Type B pancreatic cell (in vitro differentiated cells): ENCODE results near the gene NAV2. TPM values are rescaled to one million over a fixed set of nuclear protein-coding genes. Genes with fewer than 3 reads are reported as not detected.

ENCODE experiments used
- DNase-seq: peaks from one replicate; pipeline ENCODE4 v3.0.0; 2021; ENCODE audit warnings: mixed read lengths; ENCODE audit not compliant: unreplicated experiment; ENCODE audit errors: extremely low spot score
- H3K27ac Mint-ChIP-seq: 2 replicates; pipeline ENCODE4 v1.8.0; 2021; ENCODE audit warnings: mild to moderate bottlenecking, mixed read lengths
- H3K27me3 Mint-ChIP-seq: 2 replicates; pipeline ENCODE4 v1.8.0; 2021; ENCODE audit warnings: mixed read lengths
- H3K36me3 Mint-ChIP-seq: 2 replicates; pipeline ENCODE4 v1.8.0; 2021; ENCODE audit warnings: mixed read lengths
- H3K4me1 Mint-ChIP-seq: one replicate; pipeline ENCODE4 v1.8.0; 2021; ENCODE audit warnings: mixed read lengths; ENCODE audit not compliant: unreplicated experiment
- H3K4me3 Mint-ChIP-seq: 2 replicates; pipeline ENCODE4 v1.8.0; 2021; ENCODE audit warnings: mild to moderate bottlenecking, mixed read lengths
- H3K9me3 Mint-ChIP-seq: 2 replicates; pipeline ENCODE4 v1.8.0; 2021; ENCODE audit warnings: mixed read lengths
- CTCF ChIP-seq: fragments of 200-600 bp; sonication (generic); conservative IDR thresholded peaks from 2 replicates; pipeline ENCODE4 v1.5.0; 2021; ENCODE audit warnings: antibody characterized with exemption, mild to moderate bottlenecking
- total RNA-seq: library from RNA; stranded (reverse); gene quantifications from 2 replicates; pipeline ENCODE4 v1.2.1, GENCODE V29; 2021; ENCODE audit warnings: low replicate concordance

Gene NAV2
- total RNA-seq, 1 donor from 2014 or later = 54.2 TPM

DNA sequence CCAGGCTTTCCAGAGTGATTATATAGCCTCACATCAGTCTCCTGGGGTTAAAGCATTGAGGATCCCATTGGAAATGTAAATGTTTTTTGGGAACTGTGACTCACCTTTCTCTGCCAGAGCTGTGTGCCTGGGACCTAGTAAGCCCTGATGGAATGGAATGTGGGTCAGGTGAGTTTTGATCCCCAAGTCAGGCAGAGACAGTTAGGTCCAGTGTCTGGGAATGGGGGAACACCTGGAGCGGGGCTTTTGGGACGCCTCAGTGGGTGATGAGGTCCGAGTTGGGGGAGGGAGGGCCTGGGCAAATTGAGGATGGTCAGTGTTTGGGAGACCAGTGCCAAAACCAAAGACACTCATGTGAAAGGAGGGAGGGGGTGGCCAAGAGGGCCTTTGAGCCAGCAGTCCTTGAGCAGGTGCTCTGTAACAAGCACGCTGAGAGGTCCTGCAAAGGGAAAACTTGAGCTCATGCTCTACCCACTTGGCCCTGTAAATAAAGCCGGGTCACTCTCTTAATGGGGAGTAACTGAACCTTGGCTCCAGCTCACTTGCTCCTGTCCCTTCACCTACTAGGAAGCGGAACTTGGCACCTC lies 104.7 kb downstream of the NAV2 start:
- no peak for DNase-seq
- Mint-ChIP-seq H3K36me3 (peaks cover 4% of the 10 kb centered on the region), H3K27me3 (no peaks in the 10 kb centered on the region), H3K4me3 (no peak overlapping the region), H3K9me3 (no peaks in the 10 kb centered on the region), H3K4me1 (peaks cover 49% of the 10 kb centered on the region), H3K27ac (no peak overlapping the region)
- no peak for TF ChIP-seq CTCF

DNA sequence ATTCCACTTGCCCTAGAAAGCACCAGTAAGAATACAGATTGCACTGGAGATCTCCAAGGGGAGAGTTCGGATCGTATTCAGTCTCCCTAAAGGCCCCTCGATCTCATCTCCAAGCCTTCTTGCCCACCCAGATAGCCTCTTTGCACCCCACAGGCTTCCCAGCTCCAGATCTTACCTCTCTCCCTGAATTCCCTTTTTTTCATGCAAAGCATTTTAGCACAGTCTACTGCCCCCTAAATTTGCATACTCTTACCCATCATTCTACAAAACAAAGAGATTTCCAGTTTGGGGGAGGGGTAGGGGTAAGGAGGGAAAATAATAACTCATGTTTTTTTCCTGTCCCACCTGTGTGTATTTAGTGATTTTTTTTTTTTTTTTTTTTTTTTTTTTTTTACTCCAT lies 105.2 kb downstream of the NAV2 start:
- Mint-ChIP-seq H3K9me3 (no peaks in the 10 kb centered on the region), H3K36me3 (peaks cover 4% of the 10 kb centered on the region), H3K4me3 (no peak overlapping the region), H3K4me1 (peaks cover 49% of the 10 kb centered on the region), H3K27me3 (no peaks in the 10 kb centered on the region), H3K27ac (no peak overlapping the region)
- no peak for TF ChIP-seq CTCF
- no peak for DNase-seq

DNA sequence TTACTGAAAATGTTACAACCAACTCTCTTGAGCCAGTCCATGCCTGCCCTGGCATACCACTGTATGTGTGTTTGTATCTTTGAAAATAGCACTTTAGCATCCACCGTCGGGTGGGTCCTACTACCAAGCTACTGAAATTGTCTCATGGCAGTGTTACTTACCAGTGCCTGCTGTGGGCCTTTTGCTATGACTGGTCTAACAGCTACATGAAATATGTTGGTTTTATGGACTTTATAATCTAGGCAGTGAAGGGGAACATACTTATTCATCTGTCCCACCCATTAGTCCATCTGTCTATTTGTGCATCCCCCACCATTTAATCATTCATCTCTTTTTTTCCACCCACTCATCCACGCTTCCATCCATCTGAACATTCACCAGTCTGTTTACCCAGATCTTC lies 106.0 kb downstream of the NAV2 start:
- no peaks in the 10 kb centered on the region for H3K9me3 Mint-ChIP-seq
- peaks cover 4% of the 10 kb centered on the region for H3K36me3 Mint-ChIP-seq
- no peak for DNase-seq
- no peaks in the 10 kb centered on the region for H3K27me3 Mint-ChIP-seq
- no peak for TF ChIP-seq CTCF
- H3K4me3 Mint-ChIP-seq = no peak overlapping the region
- peaks cover 44% of the 10 kb centered on the region for H3K4me1 Mint-ChIP-seq
- no peak overlapping the region for H3K27ac Mint-ChIP-seq

DNA sequence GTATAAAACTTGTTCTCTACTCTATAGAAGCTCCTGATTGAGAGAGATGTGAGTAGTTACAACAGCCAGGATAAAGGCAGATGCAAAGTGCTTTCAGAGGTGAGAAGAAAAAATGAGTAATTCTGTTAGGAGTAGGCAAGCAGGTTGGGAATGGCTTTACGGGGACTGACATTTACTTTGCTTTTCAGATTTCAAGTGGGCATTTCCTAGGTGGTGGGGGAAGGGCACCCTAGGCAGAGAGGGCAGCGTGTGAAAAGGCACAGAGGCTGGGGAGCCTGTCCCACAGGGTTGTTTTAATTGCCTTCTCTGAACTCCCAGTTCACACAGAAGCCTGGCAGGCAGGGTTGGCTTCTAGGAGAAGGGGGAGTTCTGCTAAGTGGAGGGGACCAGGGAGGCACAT lies 106.5 kb downstream of the NAV2 start:
- Mint-ChIP-seq H3K4me3 (no peak overlapping the region), H3K36me3 (peaks cover 4% of the 10 kb centered on the region), H3K27ac (peak overlapping the region; percentile 1), H3K4me1 (peaks cover 38% of the 10 kb centered on the region), H3K27me3 (no peaks in the 10 kb centered on the region), H3K9me3 (no peaks in the 10 kb centered on the region)
- no peak for TF ChIP-seq CTCF
- DNase-seq = no peak

DNA sequence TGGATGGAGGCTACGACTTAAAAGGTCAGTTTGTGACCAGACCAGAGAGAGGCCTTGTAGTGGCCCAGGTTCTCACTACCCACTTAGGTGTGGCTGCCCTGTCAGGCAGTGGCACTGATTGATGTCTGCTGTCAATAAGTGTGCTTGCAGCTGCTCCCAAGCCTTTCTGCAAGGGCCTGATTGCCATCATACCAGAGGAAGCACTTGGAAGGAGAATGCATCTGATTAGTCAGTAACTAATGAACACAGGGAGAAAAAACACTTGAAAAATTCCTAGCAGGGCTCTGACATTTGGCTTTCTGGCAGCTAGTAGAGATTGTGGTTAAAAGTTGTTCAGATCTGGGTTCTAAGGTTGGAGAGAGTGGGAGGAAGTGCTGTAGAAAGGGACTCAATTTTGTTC lies 107.5 kb downstream of the NAV2 start:
- Mint-ChIP-seq H3K4me1 (peaks cover 35% of the 10 kb centered on the region), H3K36me3 (peaks cover 4% of the 10 kb centered on the region), H3K4me3 (no peak overlapping the region), H3K27me3 (no peaks in the 10 kb centered on the region), H3K27ac (peak overlapping the region; percentile 50), H3K9me3 (no peaks in the 10 kb centered on the region)
- no peak for TF ChIP-seq CTCF
- no peak for DNase-seq

DNA sequence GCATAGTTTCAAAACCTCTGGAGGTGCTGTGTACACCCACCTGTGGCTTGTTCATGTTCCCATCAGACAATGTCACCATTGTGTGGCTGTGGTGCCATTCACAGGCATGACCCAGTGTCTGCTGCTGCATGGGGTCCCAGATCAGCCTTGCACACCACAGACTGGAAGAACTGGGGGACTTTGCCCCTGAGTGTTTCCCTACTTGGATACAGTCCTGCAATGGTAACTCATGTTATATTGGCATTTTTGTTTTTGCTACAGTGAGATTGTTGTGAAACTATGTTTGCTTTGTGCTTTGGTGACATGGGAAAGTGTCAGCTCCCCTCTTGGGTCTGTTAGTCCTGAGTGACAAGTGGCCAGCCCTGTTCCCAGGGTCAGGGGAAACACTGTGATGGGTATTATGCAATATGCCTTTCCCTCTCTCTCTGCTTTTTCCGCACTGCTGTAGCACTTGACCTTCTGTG lies 108.8 kb downstream of the NAV2 start:
- DNase-seq = no peak
- Mint-ChIP-seq H3K36me3 (peaks cover under 1% of the 10 kb centered on the region), H3K4me1 (peaks cover 36% of the 10 kb centered on the region)

More for the DNA sequence above, 108.8 kb downstream of the NAV2 start:
- Mint-ChIP-seq H3K27ac (peak overlapping the region; percentile 23), H3K27me3 (peaks cover 3% of the 10 kb centered on the region), H3K9me3 (no peaks in the 10 kb centered on the region), H3K4me3 (no peak overlapping the region)
- no peak for TF ChIP-seq CTCF
